KMS-11 (cell line): ENCODE data around the gene EGFL6.
"Not testable (repeated sequence)": the region's sequence is repeated elsewhere in the genome, so short reads cannot be mapped to it uniquely, and the experiment has no call there.

Source experiments
- H2AFZ ChIP-seq: fragments of 200-600 bp; sonication (generic); 2 replicates; pipeline ENCODE4 v1.6.1; 2016; ENCODE audit warnings: antibody characterized with exemption, mixed run types, low read depth
- H3K27ac ChIP-seq: fragments of 200-600 bp; sonication (generic); 2 replicates; pipeline ENCODE4 v1.6.1; 2016; ENCODE audit warnings: mild to moderate bottlenecking, mixed run types
- H3K27me3 ChIP-seq: fragments of 200-600 bp; sonication (generic); 2 replicates; pipeline ENCODE4 v1.6.1; 2017; ENCODE audit warnings: mild to moderate bottlenecking, low read depth, mixed run types, moderate library complexity; ENCODE audit not compliant: insufficient read depth
- H3K36me3 ChIP-seq: fragments of 200-600 bp; sonication (generic); 2 replicates; pipeline ENCODE4 v1.6.1; 2017; ENCODE audit warnings: mild to moderate bottlenecking, mixed run types; ENCODE audit not compliant: insufficient read depth
- H3K4me1 ChIP-seq: fragments of 200-600 bp; sonication (generic); 2 replicates; pipeline ENCODE4 v1.6.1; 2016; ENCODE audit warnings: mild to moderate bottlenecking, low read depth, mixed run types; ENCODE audit not compliant: poor library complexity, severe bottlenecking
- H3K4me2 ChIP-seq: fragments of 200-600 bp; sonication (generic); 2 replicates; pipeline ENCODE4 v1.7.0; 2016; ENCODE audit warnings: mild to moderate bottlenecking, mixed run types
- H3K4me3 ChIP-seq: fragments of 200-600 bp; sonication (generic); IDR thresholded peaks from 2 replicates; pipeline ENCODE4 v1.6.1; 2017; ENCODE audit warnings: low read depth, low read length, mixed read lengths; ENCODE audit not compliant: insufficient read depth
- H3K79me2 ChIP-seq: fragments of 200-600 bp; sonication (generic); 2 replicates; pipeline ENCODE4 v1.6.1; 2016; ENCODE audit warnings: low read depth, mixed run types; ENCODE audit not compliant: insufficient read depth
- H3K9ac ChIP-seq: fragments of 200-600 bp; sonication (generic); 2 replicates; pipeline ENCODE4 v1.6.1; 2016; ENCODE audit warnings: mild to moderate bottlenecking, mixed run types
- H4K20me1 ChIP-seq: fragments of 200-600 bp; sonication (generic); 2 replicates; pipeline ENCODE4 v1.6.1; 2016; ENCODE audit warnings: mild to moderate bottlenecking, mixed run types; ENCODE audit not compliant: insufficient read depth
- TF ChIP-seq, protein P1 (sequence below): fragments of 200-600 bp; sonication (generic); conservative IDR thresholded peaks from 2 replicates; pipeline ENCODE4 v1.6.1; 2017; ENCODE audit warnings: low read depth, mild to moderate bottlenecking, antibody characterized with exemption, low read length, moderate library complexity, mixed read lengths

Gene EGFL6

DNA sequence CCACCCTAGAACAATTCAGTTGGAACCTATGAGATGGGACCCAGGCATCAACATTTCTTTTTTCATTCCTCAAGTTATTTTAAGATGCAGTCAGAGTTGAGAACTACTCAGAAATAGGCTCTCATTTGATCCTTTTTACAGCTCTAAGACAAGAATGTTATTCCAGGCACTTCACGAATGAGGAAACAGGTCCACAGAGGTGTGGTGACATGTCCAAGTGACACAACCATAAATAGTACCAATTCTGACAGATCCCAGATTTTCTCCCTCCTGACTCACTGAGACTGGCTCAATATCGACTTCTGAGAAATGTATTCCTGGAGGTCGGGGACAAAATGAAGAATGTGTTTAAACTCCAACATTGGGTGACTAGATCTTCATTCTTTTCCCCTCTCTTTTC lies 94.6 kb downstream of the EGFL6 start:
- no peak overlapping the region for H2AFZ ChIP-seq
- H3K4me3 ChIP-seq, result no peak overlapping the region
- H3K79me2 ChIP-seq, result no peaks in the 10 kb centered on the region; the same call in 1 of the 2 replicates
- peak overlapping the region; percentile 83; the same call in 1 of the 2 replicates for H3K4me2 ChIP-seq
- no peaks in the 10 kb centered on the region for H3K27me3 ChIP-seq
- TF ChIP-seq, protein P1, sequence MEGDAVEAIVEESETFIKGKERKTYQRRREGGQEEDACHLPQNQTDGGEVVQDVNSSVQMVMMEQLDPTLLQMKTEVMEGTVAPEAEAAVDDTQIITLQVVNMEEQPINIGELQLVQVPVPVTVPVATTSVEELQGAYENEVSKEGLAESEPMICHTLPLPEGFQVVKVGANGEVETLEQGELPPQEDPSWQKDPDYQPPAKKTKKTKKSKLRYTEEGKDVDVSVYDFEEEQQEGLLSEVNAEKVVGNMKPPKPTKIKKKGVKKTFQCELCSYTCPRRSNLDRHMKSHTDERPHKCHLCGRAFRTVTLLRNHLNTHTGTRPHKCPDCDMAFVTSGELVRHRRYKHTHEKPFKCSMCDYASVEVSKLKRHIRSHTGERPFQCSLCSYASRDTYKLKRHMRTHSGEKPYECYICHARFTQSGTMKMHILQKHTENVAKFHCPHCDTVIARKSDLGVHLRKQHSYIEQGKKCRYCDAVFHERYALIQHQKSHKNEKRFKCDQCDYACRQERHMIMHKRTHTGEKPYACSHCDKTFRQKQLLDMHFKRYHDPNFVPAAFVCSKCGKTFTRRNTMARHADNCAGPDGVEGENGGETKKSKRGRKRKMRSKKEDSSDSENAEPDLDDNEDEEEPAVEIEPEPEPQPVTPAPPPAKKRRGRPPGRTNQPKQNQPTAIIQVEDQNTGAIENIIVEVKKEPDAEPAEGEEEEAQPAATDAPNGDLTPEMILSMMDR, result no peak
- peak overlapping the region; percentile 98; the same call in 1 of the 2 replicates for H3K27ac ChIP-seq
- peaks cover 93% of the 10 kb centered on the region for H3K4me1 ChIP-seq
- H3K9ac ChIP-seq, result no peak overlapping the region; the same call in 1 of the 2 replicates
- H3K36me3 ChIP-seq, result no peaks in the 10 kb centered on the region
- no peaks in the 10 kb centered on the region for H4K20me1 ChIP-seq

DNA sequence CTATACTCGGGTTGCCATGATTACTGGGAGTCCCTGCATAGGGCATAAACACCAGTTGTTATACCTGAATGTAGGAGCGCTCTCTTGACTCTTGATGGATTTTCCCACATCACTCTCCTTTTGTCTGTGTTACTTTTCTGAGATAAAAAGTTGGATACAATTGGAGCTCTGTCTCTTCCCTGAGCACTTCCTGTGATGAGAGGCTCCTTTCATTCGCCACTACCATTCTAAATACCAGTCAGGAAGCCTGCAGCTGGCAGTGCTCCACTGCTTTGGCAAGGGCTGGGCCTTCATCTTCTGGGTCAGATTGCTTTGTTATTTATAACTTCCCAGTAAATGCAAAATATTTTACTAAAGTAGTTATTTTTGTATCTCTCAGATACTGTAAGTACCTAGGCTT lies 97.4 kb downstream of the EGFL6 start:
- Histone ChIP-seq H3K4me1 (peaks cover 85% of the 10 kb centered on the region), H3K36me3 (no peaks in the 10 kb centered on the region), H4K20me1 (no peaks in the 10 kb centered on the region), H3K27ac (no peak overlapping the region; the same call in 1 of the 2 replicates), H2AFZ (no peak overlapping the region), H3K79me2 (no peaks in the 10 kb centered on the region; the same call in 1 of the 2 replicates), H3K27me3 (no peaks in the 10 kb centered on the region), H3K9ac (no peak overlapping the region), H3K4me3 (no peak overlapping the region), H3K4me2 (no peak overlapping the region; the same call in 1 of the 2 replicates)
- TF ChIP-seq, protein P1, result no peak

DNA sequence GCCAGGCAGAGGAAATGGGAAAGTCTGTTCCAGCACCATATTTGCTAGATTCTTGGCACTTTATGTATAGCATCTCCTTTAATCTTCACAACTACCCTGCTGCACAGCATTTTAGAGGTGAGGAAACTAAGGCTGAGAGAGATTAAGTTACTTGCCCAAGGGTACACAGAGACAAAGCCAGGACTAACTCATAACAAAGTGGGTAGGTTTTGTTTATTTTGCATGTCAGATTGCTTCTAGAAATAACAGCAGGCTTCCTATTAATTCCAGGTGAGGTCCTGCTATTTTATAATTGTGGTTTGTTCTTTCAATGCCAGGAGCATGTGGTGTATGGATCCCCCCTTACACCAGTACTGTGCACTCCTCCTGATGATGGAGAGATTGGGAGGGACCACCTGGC lies 98.5 kb downstream of the EGFL6 start:
- Histone ChIP-seq H2AFZ (no peak overlapping the region), H3K36me3 (no peaks in the 10 kb centered on the region), H3K9ac (no peak overlapping the region), H3K4me2 (peak overlapping the region; percentile 17; the same call in 1 of the 2 replicates), H3K27ac (peak overlapping the region; percentile 92; the same call in 1 of the 2 replicates), H3K4me3 (no peak overlapping the region), H3K79me2 (no peaks in the 10 kb centered on the region; the same call in 1 of the 2 replicates), H3K27me3 (no peaks in the 10 kb centered on the region), H3K4me1 (peaks cover 79% of the 10 kb centered on the region), H4K20me1 (no peaks in the 10 kb centered on the region)
- TF ChIP-seq, protein P1, result no peak

DNA sequence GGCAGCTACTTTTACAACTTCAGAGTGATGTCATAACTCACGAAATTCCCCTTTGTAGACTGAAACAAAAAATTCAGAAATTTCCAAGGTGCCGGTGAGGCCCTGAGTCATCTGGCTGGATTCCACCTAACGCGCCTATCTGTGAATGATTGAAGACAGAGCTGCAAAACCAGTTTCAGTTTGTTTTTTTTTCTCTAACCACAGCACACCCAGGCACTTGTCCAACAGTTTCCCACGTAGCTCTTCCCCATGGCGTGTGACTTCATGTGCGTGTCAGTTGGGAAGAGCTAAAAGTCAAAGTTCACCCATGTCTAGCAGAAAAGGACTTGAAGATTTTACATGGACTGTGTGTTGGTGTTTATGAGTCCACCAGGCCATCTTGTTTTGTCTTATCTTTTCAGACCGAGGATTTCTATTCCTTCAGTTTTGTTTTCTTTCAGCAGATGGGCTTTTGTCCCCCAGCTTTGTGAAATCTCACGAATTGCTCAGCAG lies 99.9 kb downstream of the EGFL6 start:
- H3K27me3 ChIP-seq, result no peaks in the 10 kb centered on the region
- H3K4me1 ChIP-seq, result peaks cover 65% of the 10 kb centered on the region
- H4K20me1 ChIP-seq, result no peaks in the 10 kb centered on the region
- H3K4me2 ChIP-seq, result peak overlapping the region; percentile 55; the same call in 1 of the 2 replicates
- peak overlapping the region; percentile 92 for H3K27ac ChIP-seq
- no peak overlapping the region for H3K4me3 ChIP-seq
- H3K9ac ChIP-seq, result peak overlapping the region; percentile 68; the same call in 1 of the 2 replicates
- H2AFZ ChIP-seq, result peak overlapping the region; percentile 15; the same call in 1 of the 2 replicates
- H3K79me2 ChIP-seq, result no peaks in the 10 kb centered on the region; the same call in 1 of the 2 replicates
- TF ChIP-seq, protein P1, result no peak
- H3K36me3 ChIP-seq, result no peaks in the 10 kb centered on the region

DNA sequence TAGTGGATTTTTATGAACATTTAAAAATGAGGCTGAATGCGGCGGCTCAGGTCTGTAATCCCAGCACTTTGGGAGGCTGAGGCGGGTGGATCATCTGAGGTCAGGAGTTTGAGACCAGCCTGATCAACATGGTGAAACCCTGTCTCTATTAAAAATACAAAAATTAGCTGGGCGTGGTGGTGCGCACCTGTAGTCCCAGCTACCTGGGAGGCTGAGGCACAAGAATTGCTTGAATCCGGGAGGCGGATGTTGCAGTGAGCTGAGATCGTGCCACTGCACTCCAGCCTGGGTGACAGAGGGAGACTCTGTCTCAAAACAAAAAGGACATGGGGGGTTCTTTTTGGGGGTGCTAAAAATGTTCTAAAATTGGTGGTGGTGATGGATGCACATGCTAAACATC lies 100.4 kb downstream of the EGFL6 start:
- Histone ChIP-seq H3K9ac (peak overlapping the region; percentile 68; the same call in 1 of the 2 replicates), H2AFZ (peak overlapping the region; percentile 15; the same call in 1 of the 2 replicates), H3K4me1 (peaks cover 60% of the 10 kb centered on the region), H3K4me2 (peak overlapping the region; percentile 49; the same call in 1 of the 2 replicates), H3K27ac (peak overlapping the region; percentile 92)
- H3K36me3 ChIP-seq, H3K27me3 ChIP-seq, H3K79me2 ChIP-seq, H4K20me1 ChIP-seq, H3K4me3 ChIP-seq: not testable (repeated sequence)
